GM04504 (cell line): ENCODE results near the gene CFAP299.

ENCODE experiments used
- DNase-seq: peaks from one replicate; pipeline ENCODE4 v3.0.0-alpha.2; 2012; ENCODE audit warnings: low read depth

Gene CFAP299

DNA sequence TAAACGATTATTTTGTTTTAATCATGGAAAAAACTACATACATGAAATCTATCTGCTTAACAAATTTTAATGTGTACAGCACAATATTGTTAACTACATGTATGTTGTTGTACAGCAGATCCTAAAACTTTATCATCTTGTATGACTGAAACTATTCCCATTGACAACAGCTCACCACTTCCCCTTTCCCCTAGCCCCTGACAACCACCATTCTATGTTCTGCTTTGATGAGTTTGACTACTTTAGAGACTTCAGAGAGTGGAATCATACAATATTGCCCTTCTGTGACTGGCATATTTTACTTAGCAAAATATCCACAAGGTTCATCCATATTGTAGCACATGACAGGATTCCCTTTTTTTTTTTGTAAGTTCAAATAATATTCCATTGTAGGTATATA is 185.9 kb downstream of the CFAP299 start:
- DNase-seq = no peak

DNA sequence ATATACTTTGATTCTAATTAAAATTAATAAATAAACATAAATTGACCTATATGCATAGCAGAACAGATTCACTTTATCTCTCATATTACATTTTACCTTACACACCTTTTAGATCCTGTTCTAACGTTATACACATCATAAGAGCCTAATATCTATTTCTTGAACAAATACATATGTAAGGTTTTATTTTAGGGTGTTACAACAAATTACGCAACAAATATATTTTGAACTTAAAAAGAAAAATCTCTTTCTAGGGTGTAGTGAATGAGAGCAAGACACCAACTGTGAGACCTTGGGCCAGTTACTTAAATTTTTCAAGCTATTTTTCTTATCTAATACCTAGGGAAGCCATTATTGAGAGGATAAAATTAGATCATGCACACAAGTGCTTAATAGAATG is 191.2 kb downstream of the CFAP299 start:
- no peak for DNase-seq

GRCh38 chr4:80529026-80529425 is 193.5 kb downstream of the CFAP299 start:
- DNase-seq = no peak

DNA sequence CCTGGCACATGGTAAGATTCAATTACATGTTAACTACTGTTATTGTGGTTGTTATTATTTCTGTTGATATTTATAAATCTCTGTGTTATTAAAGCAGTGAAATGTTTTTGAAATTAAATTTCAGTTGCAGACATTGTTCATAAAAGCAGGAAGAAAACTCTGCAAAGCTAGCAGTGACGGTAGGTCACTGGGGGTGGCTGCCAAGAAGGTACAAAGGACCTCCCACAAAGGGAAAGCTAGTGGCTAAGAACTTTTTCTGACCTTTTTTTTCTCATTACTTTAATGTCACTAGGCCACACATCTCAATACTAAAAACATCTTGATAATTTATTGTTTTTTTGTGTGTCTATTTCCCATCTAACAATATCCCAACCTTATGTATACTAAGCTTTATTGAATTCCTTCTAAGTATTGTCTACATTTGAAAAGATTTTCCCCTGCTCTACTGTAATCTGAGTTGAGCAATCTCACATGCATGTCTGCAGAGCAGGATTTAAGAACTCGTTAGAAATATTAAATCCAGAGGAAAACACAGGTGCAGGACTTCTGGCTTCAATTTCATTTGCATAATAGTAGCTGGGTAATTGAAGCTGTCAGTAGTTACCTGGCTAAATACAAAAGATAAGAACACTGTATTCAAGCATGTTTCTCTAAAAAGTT is 197.3 kb downstream of the CFAP299 start:
- DNase-seq = no peak

- no peak for DNase-seq
Measured at GRCh38 chr4:80535551-80535950, 200.0 kb downstream of the CFAP299 start.

DNA sequence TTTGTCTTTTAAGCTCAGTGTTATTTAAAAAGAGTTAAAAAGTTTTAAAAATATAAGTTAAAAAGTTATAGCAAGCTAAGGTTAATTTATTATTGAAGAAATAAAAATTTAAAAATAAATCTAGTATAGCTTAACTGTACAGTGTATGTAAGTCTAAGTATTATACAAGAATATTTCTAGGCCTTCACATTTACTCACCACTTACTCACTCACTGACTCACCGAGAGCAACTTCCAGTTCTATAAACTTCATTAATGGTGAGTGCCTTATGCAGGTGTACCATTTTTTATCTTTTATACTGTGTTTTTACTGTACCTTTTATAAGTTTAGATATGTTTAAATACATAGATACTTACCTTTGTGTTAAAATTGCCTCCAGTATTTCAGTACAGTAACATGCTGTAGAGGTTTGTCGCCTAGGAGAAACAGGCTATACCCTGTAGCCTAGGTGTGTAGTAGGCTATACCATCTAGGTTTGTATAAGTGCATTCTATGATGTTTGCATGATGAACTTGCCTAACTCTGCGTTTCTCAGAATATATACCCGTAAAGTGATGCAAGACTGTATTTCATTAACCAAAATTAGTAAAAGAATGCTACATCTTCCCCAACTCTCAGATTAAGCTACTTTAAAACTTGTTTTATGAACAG is 202.9 kb downstream of the CFAP299 start:
- no peak for DNase-seq

DNA sequence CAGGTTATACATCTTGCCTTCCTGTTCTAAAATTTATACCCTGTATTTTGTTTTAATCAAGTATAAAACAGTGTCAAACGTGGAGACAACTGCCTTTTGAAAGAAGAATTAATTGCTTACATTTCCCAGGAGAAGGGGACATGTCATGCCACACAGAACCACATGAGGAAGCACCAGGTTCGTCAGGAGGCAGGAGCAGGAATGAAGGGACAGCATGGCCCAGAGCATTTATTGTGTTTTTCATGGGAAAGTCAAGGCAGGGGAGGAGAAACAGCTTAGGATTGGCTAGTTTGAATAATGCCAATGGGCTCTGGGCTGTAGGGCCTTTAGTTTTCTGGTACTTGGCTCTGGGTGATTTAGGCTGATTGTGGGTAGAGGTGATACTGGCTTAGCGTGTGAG is 203.7 kb downstream of the CFAP299 start:
- DNase-seq = no peak

- no peak for DNase-seq
Measured at GRCh38 chr4:80540349-80540748, 204.8 kb downstream of the CFAP299 start.

DNA sequence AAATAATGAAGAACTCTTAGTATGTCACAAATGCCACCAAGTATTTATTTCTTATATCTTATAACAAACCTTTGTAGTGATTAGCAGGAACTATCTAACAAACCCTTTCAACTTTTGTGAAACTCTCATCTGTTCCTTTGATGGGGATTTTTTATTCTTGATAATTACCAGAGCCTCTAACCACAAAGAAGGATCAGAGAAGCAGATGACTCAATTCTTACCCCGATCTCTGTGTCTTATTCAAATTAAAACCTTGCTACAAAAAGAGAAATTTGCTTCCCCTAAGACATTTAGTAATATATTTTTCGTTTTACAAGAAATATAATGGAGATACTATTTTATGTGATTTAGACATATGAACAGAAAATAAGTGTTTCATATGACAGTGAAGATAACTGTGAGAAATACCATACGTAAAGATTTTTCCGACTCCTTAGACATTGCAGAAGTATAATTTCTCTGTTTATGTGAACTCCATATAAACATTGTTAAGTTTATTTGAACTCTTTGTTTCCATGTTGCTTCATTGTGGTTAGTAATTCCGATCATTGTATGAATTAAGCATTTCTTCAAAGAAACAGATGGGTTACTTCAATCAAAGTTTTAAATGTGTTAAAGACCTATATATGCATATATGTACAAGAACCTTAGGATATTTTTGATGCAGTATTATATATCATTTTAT is 205.4 kb downstream of the CFAP299 start:
- no peak for DNase-seq

- DNase-seq = no peak
Measured at GRCh38 chr4:80542747-80543146, 207.2 kb downstream of the CFAP299 start.

DNA sequence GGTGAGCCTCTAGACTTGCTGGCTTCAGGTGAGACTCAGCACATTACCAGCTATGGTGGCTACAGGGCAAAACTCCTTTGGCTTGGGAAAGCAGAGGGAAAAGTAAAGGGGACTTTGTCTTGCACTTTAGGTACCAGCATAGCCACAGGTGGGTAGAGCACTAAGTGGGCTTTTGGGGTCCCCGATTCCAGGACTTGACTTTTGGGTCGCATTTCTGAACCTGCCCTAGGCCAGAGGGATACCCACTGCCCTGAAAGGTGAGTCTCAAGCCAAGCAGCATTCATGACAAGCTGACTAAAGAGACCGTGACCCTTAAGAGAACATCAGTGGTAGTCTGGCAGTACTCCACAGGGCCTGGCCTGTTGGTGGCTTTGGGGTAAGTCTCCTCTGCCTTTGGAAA is 224.8 kb downstream of the CFAP299 start:
- DNase-seq = no peak

- DNase-seq = no peak
Measured at GRCh38 chr4:80566203-80566872, 230.8 kb downstream of the CFAP299 start.

DNA sequence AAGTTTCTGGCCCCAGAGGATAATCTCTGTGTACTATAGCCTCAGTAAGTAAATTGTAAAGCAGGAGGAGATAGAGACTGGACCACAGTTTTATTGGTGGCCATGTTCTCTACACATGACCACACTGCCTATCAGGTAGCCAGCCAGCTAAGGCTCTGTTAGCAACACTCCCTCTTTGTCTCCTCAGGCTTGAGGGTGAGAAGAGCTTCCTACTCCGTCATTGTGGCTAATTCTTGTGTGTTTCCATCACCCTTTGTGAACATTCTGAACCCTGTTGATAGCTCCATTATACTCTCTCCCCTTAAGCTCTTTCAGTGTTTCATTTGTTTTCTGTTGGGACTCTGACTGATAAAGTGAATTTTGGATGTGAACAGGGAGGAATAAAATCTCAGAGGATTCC is 233.4 kb downstream of the CFAP299 start:
- no peak for DNase-seq

DNA sequence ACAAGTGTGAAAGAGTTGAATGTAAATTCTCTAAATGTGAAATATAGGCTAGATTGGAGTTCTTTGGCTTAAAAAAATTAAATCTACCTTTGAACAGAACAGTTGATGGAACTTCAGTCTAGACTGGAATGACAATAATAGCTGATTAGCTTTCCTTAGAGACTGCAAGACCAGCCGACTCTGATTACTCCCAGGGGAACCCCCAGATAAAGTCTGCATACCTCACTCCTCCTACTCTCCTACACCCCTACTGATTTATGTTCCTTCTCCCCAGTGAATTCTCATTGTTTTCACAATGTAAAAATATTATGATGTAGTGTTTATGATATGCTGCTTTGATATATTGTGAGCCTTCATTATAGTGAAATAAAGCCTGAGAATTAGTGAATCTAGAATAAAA is 241.3 kb downstream of the CFAP299 start:
- DNase-seq = no peak

DNA sequence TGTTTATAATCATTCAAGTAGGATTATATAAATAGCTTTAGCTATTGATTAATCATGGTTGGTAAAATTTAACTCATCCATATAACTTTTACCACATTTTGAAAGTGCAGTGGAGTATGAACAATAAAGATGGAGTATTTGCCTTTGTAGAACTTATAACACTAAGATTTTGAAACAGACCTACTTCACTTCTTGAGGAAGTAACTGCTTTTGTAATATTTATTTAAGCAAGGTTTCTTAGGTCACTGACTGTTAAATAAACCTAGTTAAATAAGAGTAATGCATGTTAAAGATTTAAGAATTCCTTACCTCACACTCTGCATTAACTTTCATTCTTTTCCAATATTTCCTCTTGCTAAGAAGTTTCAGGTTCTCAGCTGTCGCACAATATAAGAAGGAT is 242.5 kb downstream of the CFAP299 start:
- DNase-seq = no peak

GRCh38 chr4:80585542-80585941 is 250.0 kb downstream of the CFAP299 start:
- no peak for DNase-seq

- DNase-seq = no peak
Measured at GRCh38 chr4:80586716-80587115, 251.2 kb downstream of the CFAP299 start.

DNA sequence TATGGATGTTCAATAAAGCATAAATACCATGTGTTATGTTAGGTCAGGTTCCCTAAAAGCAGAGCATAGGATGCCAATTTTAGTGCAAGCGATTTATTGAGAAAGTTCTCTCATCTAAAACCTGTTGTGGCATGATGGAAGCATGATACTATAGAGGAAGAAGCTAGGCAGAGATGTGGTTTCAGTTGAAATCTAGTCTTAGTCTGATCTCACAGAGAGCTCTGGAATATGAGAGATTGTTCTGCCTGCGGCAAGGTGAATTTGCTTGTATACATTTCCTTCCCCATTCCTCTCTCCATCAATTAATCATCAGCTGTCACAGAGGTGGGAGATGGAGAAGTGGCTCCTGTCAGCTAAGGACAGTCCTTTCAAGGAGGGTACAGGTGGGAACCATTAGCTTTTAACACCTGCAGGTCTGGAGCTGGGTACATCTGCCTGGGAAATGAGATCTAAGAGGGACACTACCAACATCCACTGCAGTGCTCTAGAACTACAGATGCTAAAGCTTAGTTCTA is 252.4 kb downstream of the CFAP299 start:
- DNase-seq = no peak

DNA sequence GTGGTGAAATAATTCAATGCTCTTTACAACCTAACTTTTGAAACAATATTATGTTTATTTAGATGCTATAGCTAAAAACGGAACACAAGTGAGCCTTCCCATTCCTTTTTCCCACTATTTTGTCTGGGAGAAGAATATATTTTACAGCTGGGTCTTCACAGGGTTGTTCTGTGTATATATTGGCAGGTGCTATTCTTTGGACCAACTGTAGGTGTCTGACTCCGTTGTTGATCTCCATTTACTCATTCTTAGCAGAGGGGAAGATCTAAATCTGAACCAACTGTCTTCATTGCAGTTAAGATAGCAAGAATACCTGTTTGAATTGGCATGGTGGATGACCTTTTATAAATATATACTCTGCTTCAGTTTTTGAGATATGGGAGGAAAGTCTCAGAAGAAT is 257.4 kb downstream of the CFAP299 start:
- no peak for DNase-seq

- DNase-seq = no peak
Measured at GRCh38 chr4:80594701-80595100, 259.2 kb downstream of the CFAP299 start.

DNA sequence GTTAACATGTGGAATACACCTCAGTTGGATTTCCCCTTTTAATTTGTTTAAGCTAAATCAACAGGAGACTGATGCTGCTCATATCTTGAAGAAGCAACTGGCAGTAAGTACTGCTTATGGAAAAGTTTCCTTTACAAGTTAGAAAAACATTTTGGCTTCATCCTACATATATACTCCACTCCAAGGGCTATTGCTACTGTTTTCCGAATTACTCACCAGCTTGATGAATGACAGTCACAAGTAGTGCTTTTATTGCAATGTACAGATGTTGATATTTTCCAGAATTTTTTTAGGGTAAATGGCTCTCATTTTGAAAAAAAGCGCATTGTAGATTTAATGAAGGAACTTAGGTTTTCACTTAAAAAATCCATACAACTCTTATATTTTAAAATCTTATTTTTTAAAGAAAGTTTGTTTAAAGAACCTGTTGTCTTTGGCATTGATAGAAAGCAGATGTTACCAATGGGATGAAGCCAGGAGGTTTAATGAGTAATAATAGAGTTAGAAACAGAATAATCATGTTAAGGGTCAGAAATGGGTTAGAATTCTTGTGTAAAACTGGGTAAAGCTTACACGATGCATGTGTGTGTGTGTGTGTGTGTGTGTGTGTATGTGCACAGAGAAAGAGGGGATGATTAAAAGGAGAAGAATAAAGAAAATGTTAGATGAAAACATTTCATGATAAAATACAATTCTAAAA is 272.9 kb downstream of the CFAP299 start:
- peak; percentile 6 for DNase-seq

DNA sequence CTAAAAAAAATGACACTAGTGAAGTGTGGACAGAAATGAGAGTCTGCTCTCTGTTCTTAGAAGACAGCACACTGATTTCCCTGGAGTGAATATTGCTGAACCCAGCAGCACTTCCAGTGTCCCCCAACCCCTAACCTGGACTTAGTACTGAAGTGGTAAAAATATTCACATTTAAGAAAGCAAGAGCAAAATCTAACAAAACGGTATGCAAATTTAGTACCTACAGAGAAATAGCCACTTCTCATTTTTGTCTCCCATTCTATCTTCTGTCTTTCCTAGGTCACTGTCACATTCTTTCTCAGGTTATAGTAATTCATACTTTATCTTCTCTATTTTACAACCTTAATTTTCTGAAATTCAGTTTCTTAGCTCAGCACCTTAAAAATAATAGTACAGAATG is 274.7 kb downstream of the CFAP299 start:
- no peak for DNase-seq
